HepG2 (cell line): ENCODE measurements around the gene DIPK1B. TPM values are rescaled to one million over a fixed set of nuclear protein-coding genes. Genes with fewer than 3 reads are reported as not detected.

Experiments used
- ATAC-seq: fragments of 200-7000 bp; cut with Tn5 transposase; 3 replicates; pipeline ENCODE4 v1.9.1; 2020; ENCODE audit warnings: mild to moderate bottlenecking, moderate library complexity
- BruUV-seq: library from RNA; stranded (reverse); fragments of 400-500 nt; replicated peaks from 2 replicates; lab custom pipeline; 2021; lab: Mats Ljungman, UMichigan
- CTCF ChIA-PET: fragments of 300-600 bp; formaldehyde crosslinking; extraction: SDS; loops from one replicate; lab custom pipeline; 2021; ENCODE audit warnings: low total read pairs, inconsistent platforms, low intra/inter-chr PET ratio; lab: Yijun Ruan, JAX
- POLR2A ChIA-PET: fragments of 350-600 bp; sonication (Branson Sonifier 250); formaldehyde crosslinking; loops from one replicate; lab custom pipeline; 2020; ENCODE audit warnings: antibody characterized with exemption, inconsistent platforms; lab: Yijun Ruan, JAX
- DNase-seq: peaks from one replicate; pipeline ENCODE4 v3.0.0-alpha.2; 2015; ENCODE audit warnings: low spot score
- FAIRE-seq: peaks from 3 replicates; lab custom pipeline; 2011; peaks lifted over from hg19 to GRCh38; lab: Jason Lieb, UNC
- H2AFZ ChIP-seq: one replicate; pipeline ENCODE4 v1.6.1; 2011; ENCODE audit warnings: low read length, inconsistent platforms
- H3K27ac ChIP-seq: fragments of 300-600 bp; 3 replicates; pipeline ENCODE4 v1.8.0; 2011; ENCODE audit warnings: mixed run types, mild to moderate bottlenecking, mixed read lengths, low read length, inconsistent platforms; ENCODE audit not compliant: insufficient read depth; ENCODE audit errors: extremely low read length
- H3K27me3 ChIP-seq, 2 experiments: fragments of 200-600 bp in 1 of 2; 2 replicates in 1 of 2; 3 replicates in 1 of 2; pipeline versions ENCODE4 v1.6.0 to v1.8.0; 2011; ENCODE audit warnings: low read length in 2 of 2, mild to moderate bottlenecking in 2 of 2, moderate library complexity in 2 of 2, inconsistent platforms in 1 of 2; ENCODE audit not compliant: insufficient read depth in 2 of 2, control insufficient read depth in 1 of 2
- H3K36me3 ChIP-seq, 2 experiments: fragments of 200-600 bp in 1 of 2; replicated peaks in 1 of 2; 2 replicates in 1 of 2; 3 replicates in 1 of 2; pipeline versions ENCODE4 v1.5.1 to v1.8.0; 2011; ENCODE audit warnings: low read length in 2 of 2, inconsistent platforms in 1 of 2; ENCODE audit not compliant: insufficient read depth in 2 of 2, control insufficient read depth in 1 of 2
- H3K4me1 ChIP-seq: 2 replicates; pipeline ENCODE4 v1.5.1; 2012; ENCODE audit warnings: low read length, inconsistent platforms; ENCODE audit not compliant: insufficient read depth
- H3K4me2 ChIP-seq: 2 replicates; pipeline ENCODE4 v1.6.0; 2011; ENCODE audit warnings: low read depth, low read length, inconsistent platforms
- H3K4me3 ChIP-seq, 3 experiments: fragments of 200-600 bp in 1 of 3; sonication (generic), shearing (Covaris generic) in 1 of 3; replicated peaks in 1 of 3; 2 replicates each; pipeline ENCODE4 v1.5.1; 2011 to 2016; ENCODE audit warnings: low read length in 3 of 3, inconsistent platforms in 2 of 3, low read depth in 2 of 3, mild to moderate bottlenecking in 2 of 3, control low read depth in 1 of 3, mixed read lengths in 1 of 3; ENCODE audit not compliant: insufficient read depth in 1 of 3
- H3K79me2 ChIP-seq: one replicate; pipeline ENCODE4 v1.6.1; 2011; ENCODE audit warnings: low read length, inconsistent platforms; ENCODE audit not compliant: insufficient read depth
- H3K9ac ChIP-seq: 2 replicates; pipeline ENCODE4 v1.6.0; 2011; ENCODE audit warnings: mild to moderate bottlenecking, low read depth, low read length, inconsistent platforms; ENCODE audit not compliant: insufficient read depth
- H3K9me3 ChIP-seq: 2 replicates; pipeline ENCODE4 v1.5.1; 2012; ENCODE audit warnings: mild to moderate bottlenecking, low read length
- H4K20me1 ChIP-seq: 2 replicates; pipeline ENCODE4 v1.6.0; 2011; ENCODE audit warnings: inconsistent platforms, mild to moderate bottlenecking, low read length, moderate library complexity; ENCODE audit not compliant: insufficient read depth
- EZH2 ChIP-seq: conservative IDR thresholded peaks from 2 replicates; pipeline ENCODE4 v1.6.1; 2012; ENCODE audit warnings: mild to moderate bottlenecking, low read depth, low read length, moderate library complexity
- HNRNPLL ChIP-seq: fragments of 200-400 bp; formaldehyde crosslinking; IDR thresholded peaks from 2 replicates; pipeline ENCODE4 v1.6.1; 2017; ENCODE audit warnings: mild to moderate bottlenecking, low read depth, low read length; ENCODE audit not compliant: poor library complexity, severe bottlenecking
- NR2F6 ChIP-seq, 2 experiments: IDR thresholded peaks; 2 replicates each; pipeline ENCODE4 v1.6.1; 2016; ENCODE audit warnings: antibody characterized with exemption in 1 of 2, mild to moderate bottlenecking in 1 of 2
- PCBP1 ChIP-seq: fragments of 200-400 bp; formaldehyde crosslinking; IDR thresholded peaks from 2 replicates; pipeline ENCODE4 v1.6.1; 2017; ENCODE audit warnings: mild to moderate bottlenecking, low read depth, low read length, borderline replicate concordance
- RFX3 ChIP-seq: IDR thresholded peaks from 2 replicates; pipeline ENCODE4 v1.6.1; 2016; ENCODE audit warnings: missing biosample characterization, missing genetic modification reagents
- SIN3B ChIP-seq: fragments of 150-350 bp; IDR thresholded peaks from 2 replicates; pipeline ENCODE4 v1.6.1; 2014; ENCODE audit warnings: low read length
- ZNF3 ChIP-seq: IDR thresholded peaks from 2 replicates; pipeline ENCODE4 v1.7.0; 2017; ENCODE audit warnings: inconsistent platforms
- ZNF883 ChIP-seq: sonication (generic); formaldehyde crosslinking; IDR thresholded peaks from 2 replicates; pipeline ENCODE4 v1.5.1; 2020; ENCODE audit warnings: mild to moderate bottlenecking, missing genetic modification reagents; ENCODE audit errors: not compliant biosample characterization
- ZZZ3 ChIP-seq: sonication (generic); formaldehyde crosslinking; IDR thresholded peaks from 2 replicates; pipeline ENCODE4 v1.4.0; 2020; ENCODE audit warnings: missing genetic modification reagents, mild to moderate bottlenecking, borderline replicate concordance
- WGBS: methylation state at CpG from one replicate; pipeline ENCODE4 v1.1.6; 2017; ENCODE audit warnings: low lambda C conversion rate; 5-methylcytosine and 5-hydroxymethylcytosine counted together
- in situ Hi-C: cut with HindIII; loops from 2 replicates; pipeline ENCODE4 v1.10.0; 2017; ENCODE audit warnings: low pct_unique_long_range_greater_than_20kb; ENCODE audit not compliant: extremely low pct_ligation_motif_present
- intact Hi-C: fragments of 100-400 bp; cut with micrococcal nuclease; formaldehyde crosslinking; loops from one replicate; pipeline ENCODE4 v1.10.0; 2022; ENCODE audit not compliant: unreplicated experiment
- polyA plus RNA-seq, 8 experiments: library from polyadenylated mRNA; depleted of rRNA in 3 of 8; stranded (reverse) in 7 of 8; unstranded in 1 of 8; fragments of >200 nt; fragmentation: Illumina TruSeq in 4 of 8; extraction: Trizol in 4 of 8; gene quantifications; 2 replicates each; pipeline versions ENCODE4 v1.2.1 to v1.2.3, GENCODE V29; 2011 to 2016; ENCODE audit warnings: low read depth in 4 of 8, missing spikeins in 1 of 8, mixed read lengths in 1 of 8; ENCODE audit not compliant: insufficient read depth in 1 of 8
- total RNA-seq, 5 experiments: library from RNA; depleted of rRNA; stranded (reverse); fragments of >200 nt; fragmentation: Illumina TruSeq; extraction: Trizol; gene quantifications; 2 replicates each; pipeline ENCODE4 v1.2.3, GENCODE V29; 2016; ENCODE audit warnings: low read depth in 1 of 5
- TF ChIP-seq, protein P1 (sequence below): sonication (generic); formaldehyde crosslinking; IDR thresholded peaks from 2 replicates; pipeline ENCODE4 v1.8.0; 2022; ENCODE audit warnings: mild to moderate bottlenecking, missing genetic modification reagents; ENCODE audit not compliant: insufficient replicate concordance
- TF ChIP-seq, protein P2 (sequence below): sonication (generic); formaldehyde crosslinking; IDR thresholded peaks from 2 replicates; pipeline ENCODE4 v1.4.0; 2020; ENCODE audit warnings: missing genetic modification reagents

The DIPK1B gene
- total and polyA plus RNA-seq, 2 of the 13 experiments (the other 11 are each of a cell fraction or from before 2014, with no cell fraction given) = 0.18 to 3.9 TPM

DNA sequence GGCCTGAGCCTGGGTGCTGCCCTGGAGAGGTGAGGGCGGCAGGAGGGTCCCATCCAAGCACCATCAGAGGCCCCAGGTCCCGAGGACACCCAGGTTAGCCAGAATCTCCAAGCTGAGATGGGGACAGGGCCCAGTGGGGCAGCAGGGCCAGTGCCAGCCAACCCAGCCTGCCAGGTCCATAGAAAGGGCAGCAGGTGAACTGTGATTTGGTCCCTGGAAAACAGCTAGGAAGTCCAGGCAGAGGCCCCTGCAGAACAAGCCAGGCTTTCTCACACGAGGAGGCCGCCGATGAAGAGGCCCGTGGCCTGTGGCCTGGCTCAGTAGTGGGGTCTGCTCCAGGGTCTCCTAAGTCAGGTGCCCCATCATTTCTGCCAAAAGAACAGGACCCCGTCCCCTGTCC, 27.2 kb upstream of the DIPK1B start (continued):
- TF ChIP-seq RFX3 = no peak
- no peak for TF ChIP-seq SIN3B
- TF ChIP-seq, protein P1, sequence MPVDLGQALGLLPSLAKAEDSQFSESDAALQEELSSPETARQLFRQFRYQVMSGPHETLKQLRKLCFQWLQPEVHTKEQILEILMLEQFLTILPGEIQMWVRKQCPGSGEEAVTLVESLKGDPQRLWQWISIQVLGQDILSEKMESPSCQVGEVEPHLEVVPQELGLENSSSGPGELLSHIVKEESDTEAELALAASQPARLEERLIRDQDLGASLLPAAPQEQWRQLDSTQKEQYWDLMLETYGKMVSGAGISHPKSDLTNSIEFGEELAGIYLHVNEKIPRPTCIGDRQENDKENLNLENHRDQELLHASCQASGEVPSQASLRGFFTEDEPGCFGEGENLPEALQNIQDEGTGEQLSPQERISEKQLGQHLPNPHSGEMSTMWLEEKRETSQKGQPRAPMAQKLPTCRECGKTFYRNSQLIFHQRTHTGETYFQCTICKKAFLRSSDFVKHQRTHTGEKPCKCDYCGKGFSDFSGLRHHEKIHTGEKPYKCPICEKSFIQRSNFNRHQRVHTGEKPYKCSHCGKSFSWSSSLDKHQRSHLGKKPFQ (CRISPR knock-in tag) = no peak

DNA sequence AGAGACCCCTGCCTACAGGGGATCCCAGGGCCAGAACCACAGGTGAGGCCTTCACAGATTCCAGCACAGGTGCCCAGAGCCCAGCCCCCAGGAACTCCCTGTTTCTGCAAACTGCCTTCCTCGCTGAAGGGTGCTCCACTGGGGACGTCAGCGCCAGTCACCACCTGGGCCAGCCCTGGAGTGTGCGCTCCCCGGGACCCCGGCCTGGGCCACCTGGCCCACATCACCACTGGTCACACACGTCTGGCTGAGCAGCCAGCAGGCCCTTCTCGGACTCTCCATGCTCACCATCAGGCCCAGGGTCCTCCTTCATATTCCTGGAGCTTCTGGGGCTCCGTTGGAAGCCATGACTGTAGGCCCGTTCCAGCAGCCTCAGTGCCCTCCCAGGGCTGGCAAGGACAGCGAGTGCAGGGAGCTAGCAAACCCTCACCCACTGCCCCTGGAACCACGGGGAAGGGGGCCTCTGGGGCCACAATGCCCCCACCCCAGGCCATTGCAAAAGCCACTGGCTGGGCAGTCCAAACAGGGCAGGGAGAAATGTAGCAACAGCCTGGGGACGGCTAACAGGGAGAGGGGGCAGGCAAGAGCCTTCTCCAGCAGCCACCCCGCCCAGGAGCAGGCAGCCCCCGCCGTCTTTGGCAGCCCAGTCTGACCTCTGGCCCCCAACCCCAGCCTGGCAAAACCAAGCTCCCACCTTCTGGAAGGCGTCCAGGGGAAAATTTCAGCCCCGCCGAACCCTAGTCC, 26.4 kb upstream of the DIPK1B start:
- Histone ChIP-seq H3K4me1 (peaks cover 49% of the 10 kb centered on the region), H3K4me2 (peak overlapping the region; percentile 68), H3K79me2 (no peaks in the 10 kb centered on the region)

More for the DNA sequence above, 26.4 kb upstream of the DIPK1B start:
- BruUV-seq = no TSS peak
- peaks cover 10 to 51% of the 10 kb centered on the region in 2 experiments for H3K27me3 ChIP-seq
- H2AFZ ChIP-seq = no peak overlapping the region
- in situ Hi-C loops = no loop called here
- peak; percentile 31; the same call in 2 of the 3 replicates for ATAC-seq
- H4K20me1 ChIP-seq = no peaks in the 10 kb centered on the region
- no peaks in the 10 kb centered on the region for H3K36me3 ChIP-seq
- H3K9ac ChIP-seq = peak overlapping the region; percentile 54; the same call in 1 of the 2 replicates
- no peak overlapping the region for H3K27ac ChIP-seq
- POLR2A ChIA-PET = interaction anchor here (1.6 kb wide), 1 partner anchor 11 kb away, joined by 4 read pairs; no protein-coding TSS in a partner anchor
- H3K4me3 ChIP-seq = peak overlapping the region; percentile 42 to 75 (median 57); a peak in 5 of 6 replicates
- 6% methylated on average over 8 of the region's 19 CpGs for WGBS
- TF ChIP-seq ZNF883 = peak; percentile 33
- TF ChIP-seq, protein P2, sequence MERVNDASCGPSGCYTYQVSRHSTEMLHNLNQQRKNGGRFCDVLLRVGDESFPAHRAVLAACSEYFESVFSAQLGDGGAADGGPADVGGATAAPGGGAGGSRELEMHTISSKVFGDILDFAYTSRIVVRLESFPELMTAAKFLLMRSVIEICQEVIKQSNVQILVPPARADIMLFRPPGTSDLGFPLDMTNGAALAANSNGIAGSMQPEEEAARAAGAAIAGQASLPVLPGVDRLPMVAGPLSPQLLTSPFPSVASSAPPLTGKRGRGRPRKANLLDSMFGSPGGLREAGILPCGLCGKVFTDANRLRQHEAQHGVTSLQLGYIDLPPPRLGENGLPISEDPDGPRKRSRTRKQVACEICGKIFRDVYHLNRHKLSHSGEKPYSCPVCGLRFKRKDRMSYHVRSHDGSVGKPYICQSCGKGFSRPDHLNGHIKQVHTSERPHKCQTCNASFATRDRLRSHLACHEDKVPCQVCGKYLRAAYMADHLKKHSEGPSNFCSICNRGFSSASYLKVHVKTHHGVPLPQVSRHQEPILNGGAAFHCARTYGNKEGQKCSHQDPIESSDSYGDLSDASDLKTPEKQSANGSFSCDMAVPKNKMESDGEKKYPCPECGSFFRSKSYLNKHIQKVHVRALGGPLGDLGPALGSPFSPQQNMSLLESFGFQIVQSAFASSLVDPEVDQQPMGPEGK (CRISPR knock-in tag) = peak; percentile 75; the same call in 1 of the 2 replicates
- TF ChIP-seq ZZZ3 = no peak
- TF ChIP-seq PCBP1 = 0 out of 2 replicates have a peak, but pooled peaks have one; percentile 21
- peak; percentile 17 for TF ChIP-seq HNRNPLL
- no peak for TF ChIP-seq NR2F6 (IDR thresholded peaks at IDR 0.05)
- TF ChIP-seq NR2F6 (CRISPR knock-in tag; IDR thresholded peaks at IDR 0.05) = 0 out of 2 replicates have a peak, but pooled peaks have one; percentile 5
- TF ChIP-seq ZNF3 (CRISPR knock-in tag) = no peak
- 0 out of 2 replicates have a peak, but pooled peaks have one; percentile 10 for TF ChIP-seq EZH2
- TF ChIP-seq, all 625 proteins: peak for 6
- CTCF ChIA-PET = no interaction called here
- no peaks in the 10 kb centered on the region for H3K9me3 ChIP-seq
- FAIRE-seq (no peak), DNase-seq (no peak)
- intact Hi-C loops = no loop called here
